ENCODE results near the gene RAMP1. TPM values are rescaled to one million over a fixed set of nuclear protein-coding genes. Genes with fewer than 3 reads are reported as not detected.

RAMP1 gene
- total RNA-seq, 1 experiment from 2014 or later, result 23.4 TPM

DNA sequence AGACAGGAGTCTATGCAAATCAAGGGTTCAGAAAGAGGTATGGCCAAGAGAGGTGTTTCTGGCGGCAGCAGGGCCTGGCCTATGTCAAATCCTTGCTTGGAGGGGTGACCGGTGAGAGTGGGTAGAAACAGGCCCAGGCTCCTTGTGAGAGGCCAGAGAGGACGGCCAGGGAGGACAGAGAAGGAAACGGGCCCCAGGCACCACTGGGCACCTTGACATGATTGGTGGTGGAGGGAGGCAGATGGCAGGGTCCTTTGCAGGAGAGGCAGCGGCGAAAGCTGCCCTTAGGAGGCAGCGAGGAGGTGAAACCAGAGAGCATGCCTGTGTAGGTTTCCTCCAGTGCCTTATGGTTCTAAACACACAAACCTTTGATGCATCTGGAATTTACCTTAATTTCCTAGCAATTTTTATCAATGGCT is 6.2 kb downstream of the RAMP1 start:
- intact Hi-C loops (cut with micrococcal nuclease), result no loop called here
- Histone ChIP-seq H4K20me1 (ENCODE audit: insufficient read depth) (no peaks in the 10 kb centered on the region), H3K27me3 (ENCODE audit: insufficient read depth, low read length) (no peaks in the 10 kb centered on the region), H3K9ac (ENCODE audit: low read length) (peak overlapping the region; percentile 65), H3K9me2 (ENCODE audit: insufficient read depth) (no peaks in the 10 kb centered on the region), H3K4me3 (replicated peaks in 1 of 2; ENCODE audit: low read depth in 1 of 2, low read length in 2 of 2) (peak overlapping the region in 1 of 2 experiments; percentile 46; a peak in 3 of 4 replicates), H2AFZ (ENCODE audit: low read depth, low read length, poor library complexity, severe bottlenecking) (peak overlapping the region; percentile 59), H3K4me2 (ENCODE audit: low read length) (peak overlapping the region; percentile 79), H3K27ac (ENCODE audit: low read depth, low read length) (peak overlapping the region; percentile 90), H3K4me1 (ENCODE audit: control insufficient read depth in 1 of 2, insufficient read depth in 2 of 2, low read length in 2 of 2) (peaks cover 60 to 82% of the 10 kb centered on the region in 2 experiments), H3K9me3 (ENCODE audit: control insufficient read depth in 1 of 2, insufficient read depth in 1 of 2, low read depth in 1 of 2, low read length in 2 of 2) (no peaks in the 10 kb centered on the region), H3K36me3 (ENCODE audit: control insufficient read depth in 1 of 2, insufficient read depth in 2 of 2, low read length in 2 of 2) (no peaks in the 10 kb centered on the region), H3K79me2 (ENCODE audit: insufficient read depth, low read length) (peaks cover 42% of the 10 kb centered on the region)
- ATAC-seq (peak; percentile 49), DNase-seq (ENCODE audit: low read depth, low spot score) (no peak)
- ChIA-PET CTCF (interaction anchor here (0.6 to 1.2 kb wide), 3 partner anchors 274 to 1818 kb away, joined by 3 to 4 read pairs (median 3); no protein-coding TSS in a partner anchor), POLR2A (no interaction called here), RAD21 (ENCODE audit: low non-redundant PET in 1 of 2, low total read pairs in 2 of 2, uncharacterized antibody in 2 of 2, unreplicated experiment in 2 of 2) (no interaction called here)
- TF ChIP-seq, protein P1, sequence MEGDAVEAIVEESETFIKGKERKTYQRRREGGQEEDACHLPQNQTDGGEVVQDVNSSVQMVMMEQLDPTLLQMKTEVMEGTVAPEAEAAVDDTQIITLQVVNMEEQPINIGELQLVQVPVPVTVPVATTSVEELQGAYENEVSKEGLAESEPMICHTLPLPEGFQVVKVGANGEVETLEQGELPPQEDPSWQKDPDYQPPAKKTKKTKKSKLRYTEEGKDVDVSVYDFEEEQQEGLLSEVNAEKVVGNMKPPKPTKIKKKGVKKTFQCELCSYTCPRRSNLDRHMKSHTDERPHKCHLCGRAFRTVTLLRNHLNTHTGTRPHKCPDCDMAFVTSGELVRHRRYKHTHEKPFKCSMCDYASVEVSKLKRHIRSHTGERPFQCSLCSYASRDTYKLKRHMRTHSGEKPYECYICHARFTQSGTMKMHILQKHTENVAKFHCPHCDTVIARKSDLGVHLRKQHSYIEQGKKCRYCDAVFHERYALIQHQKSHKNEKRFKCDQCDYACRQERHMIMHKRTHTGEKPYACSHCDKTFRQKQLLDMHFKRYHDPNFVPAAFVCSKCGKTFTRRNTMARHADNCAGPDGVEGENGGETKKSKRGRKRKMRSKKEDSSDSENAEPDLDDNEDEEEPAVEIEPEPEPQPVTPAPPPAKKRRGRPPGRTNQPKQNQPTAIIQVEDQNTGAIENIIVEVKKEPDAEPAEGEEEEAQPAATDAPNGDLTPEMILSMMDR (IDR thresholded peaks at IDR 0.05 in 2 of 3, conservative IDR thresholded peaks at IDR 0.05 in 1 of 3; ENCODE audit: borderline replicate concordance in 1 of 3, insufficient read depth in 1 of 3, low read depth in 2 of 3, low read length in 2 of 3), result peak in 2 of 3 experiments; percentile 13 to 15; a peak in 2 of 6 replicates
- no peak for TF ChIP-seq CEBPB (IDR thresholded peaks at IDR 0.05; ENCODE audit: low read depth)
- BruUV-seq (replicated peaks), result no TSS peak

DNA sequence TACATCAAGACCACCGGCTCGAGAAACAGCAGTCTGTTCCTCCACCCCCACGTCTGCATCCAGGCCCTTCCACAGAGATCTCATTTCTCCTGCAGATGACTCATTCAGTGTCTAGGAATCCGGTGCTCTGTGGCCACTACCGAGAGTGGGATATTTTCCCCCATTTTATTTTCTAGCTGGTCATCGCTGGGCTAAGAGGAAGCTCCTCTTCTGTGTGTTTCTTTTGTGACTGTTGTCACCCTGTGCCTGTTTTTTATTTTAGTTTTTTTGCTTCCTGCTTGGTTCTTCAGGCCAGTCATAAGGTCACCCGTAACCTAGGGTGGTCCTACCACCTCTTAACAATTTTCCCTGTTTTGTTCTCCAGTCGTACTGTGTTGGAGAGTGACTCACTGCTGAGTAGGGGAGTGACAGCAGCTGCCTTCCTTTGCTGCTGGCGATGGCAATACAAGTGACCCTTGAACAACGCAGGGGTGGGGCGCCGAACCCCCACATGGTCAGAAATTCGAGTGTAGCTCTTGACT is 6.7 kb downstream of the RAMP1 start:
- ChIA-PET RAD21 (ENCODE audit: low non-redundant PET in 1 of 2, low total read pairs in 2 of 2, uncharacterized antibody in 2 of 2, unreplicated experiment in 2 of 2) (interaction anchor here in 1 of 2 experiments (0.7 kb wide), 1 partner anchor 10 kb away, joined by 3 read pairs; no protein-coding TSS in a partner anchor), CTCF (interaction anchor here (0.6 to 1.2 kb wide), 3 partner anchors 273 to 1817 kb away, joined by 3 to 4 read pairs (median 3); no protein-coding TSS in a partner anchor), POLR2A (no interaction called here)
- Histone ChIP-seq H3K9me2 (ENCODE audit: insufficient read depth) (no peaks in the 10 kb centered on the region), H3K27ac (ENCODE audit: low read depth, low read length) (peak overlapping the region; percentile 90), H2AFZ (ENCODE audit: low read depth, low read length, poor library complexity, severe bottlenecking) (no peak overlapping the region), H3K9me3 (ENCODE audit: control insufficient read depth in 1 of 2, insufficient read depth in 1 of 2, low read depth in 1 of 2, low read length in 2 of 2) (no peaks in the 10 kb centered on the region), H3K79me2 (ENCODE audit: insufficient read depth, low read length) (peaks cover 44% of the 10 kb centered on the region), H3K36me3 (ENCODE audit: control insufficient read depth in 1 of 2, insufficient read depth in 2 of 2, low read length in 2 of 2) (no peaks in the 10 kb centered on the region), H3K4me3 (replicated peaks in 1 of 2; ENCODE audit: low read depth in 1 of 2, low read length in 2 of 2) (peak overlapping the region; percentile 29 to 46), H3K27me3 (ENCODE audit: insufficient read depth, low read length) (no peaks in the 10 kb centered on the region), H3K4me1 (ENCODE audit: control insufficient read depth in 1 of 2, insufficient read depth in 2 of 2, low read length in 2 of 2) (peaks cover 60 to 77% of the 10 kb centered on the region in 2 experiments), H3K4me2 (ENCODE audit: low read length) (peak overlapping the region; percentile 79), H4K20me1 (ENCODE audit: insufficient read depth) (no peaks in the 10 kb centered on the region), H3K9ac (ENCODE audit: low read length) (peak overlapping the region; percentile 65)
- intact Hi-C loops (cut with micrococcal nuclease), result no loop called here
- ATAC-seq (peak; percentile 48), DNase-seq (ENCODE audit: low read depth, low spot score) (no peak)
- peak; percentile 43 for TF ChIP-seq POLR2AphosphoS5 (IDR thresholded peaks at IDR 0.05; ENCODE audit: low read depth, low read length)
- no peak for TF ChIP-seq POLR2A (IDR thresholded peaks at IDR 0.05; ENCODE audit: borderline replicate concordance, extremely low read depth, insufficient read depth, insufficient read length)
- no TSS peak for BruUV-seq (replicated peaks)
